GM19023 (cell line): ENCODE data around the gene ZC4H2.
A peak's percentile ranks its signal among the peaks of the same experiment; 100 is the strongest.
"Not testable (repeated sequence)": the region's sequence is repeated elsewhere in the genome, so short reads cannot be mapped to it uniquely, and the experiment has no call there.

ENCODE experiments used
- ATAC-seq: cut with Tn5 transposase; IDR thresholded peaks from one replicate; pipeline ENCODE4 v1.9.1; 2021; ENCODE audit warnings: mild to moderate bottlenecking, moderate library complexity; ENCODE audit not compliant: unreplicated experiment

Gene ZC4H2

GRCh38 chrX:64975989-64976672 lies at the start of gene ZC4H2:
ZC4H2 (minus strand) TSS chrX:64976450; CDS start chrX:64976377, 73 bp downstream.
- peak; percentile 98 for ATAC-seq

GRCh38 chrX:65017451-65017850 lies 41.2 kb upstream of the ZC4H2 start:
- no peak for ATAC-seq

- no peak for ATAC-seq
These were observed 38.0 kb upstream of the ZC4H2 start for GRCh38 chrX:65014230-65014629.

GRCh38 chrX:65009459-65009858 lies 33.2 kb upstream of the ZC4H2 start:
- no peak for ATAC-seq

- ATAC-seq, result not testable (repeated sequence)
These were observed 26.0 kb upstream of the ZC4H2 start for GRCh38 chrX:65002208-65002607.

- no peak for ATAC-seq
These were observed 20.6 kb upstream of the ZC4H2 start for GRCh38 chrX:64996805-64997204.

GRCh38 chrX:64994131-64994798 lies 18.0 kb upstream of the ZC4H2 start:
- no peak for ATAC-seq

- no peak for ATAC-seq
These were observed 1.6 kb upstream of the ZC4H2 start for GRCh38 chrX:64977830-64978229.

GRCh38 chrX:64977051-64977450 lies 801 bp upstream of the ZC4H2 start:
- no peak for ATAC-seq

- peak; percentile 26 for ATAC-seq
These were observed 407 bp upstream of the ZC4H2 start for GRCh38 chrX:64976673-64977040.

GRCh38 chrX:64975491-64975890 lies 759 bp downstream of the ZC4H2 start:
- no peak for ATAC-seq

- no peak for ATAC-seq
These were observed 50.8 kb downstream of the ZC4H2 start for GRCh38 chrX:64925480-64925879.

GRCh38 chrX:64908121-64908520 lies 68.1 kb downstream of the ZC4H2 start:
- ATAC-seq, result no peak

- no peak for ATAC-seq
These were observed 81.7 kb downstream of the ZC4H2 start for GRCh38 chrX:64894454-64895038.

- no peak for ATAC-seq
These were observed 90.4 kb downstream of the ZC4H2 start for GRCh38 chrX:64885850-64886249.

GRCh38 chrX:64878709-64879108 lies 97.5 kb downstream of the ZC4H2 start:
- ATAC-seq, result not testable (repeated sequence)

GRCh38 chrX:64867217-64867616 lies 109.0 kb downstream of the ZC4H2 start:
- ATAC-seq, result no peak
